SK-N-SH (cell line): ENCODE data around the gene CCT2. TPM values are rescaled to one million over a fixed set of nuclear protein-coding genes. Genes with fewer than 3 reads are reported as not detected.
A peak's percentile ranks its signal among the peaks of the same experiment; 100 is the strongest.

ENCODE experiments used
- CTCF ChIA-PET: fragments of 300-600, 350-600 bp; formaldehyde crosslinking; extraction: SDS; loops from one replicate; lab custom pipeline; 2021; lab: Yijun Ruan, JAX
- POLR2A ChIA-PET: fragments of 350-600 bp; sonication (Branson Sonifier 250); formaldehyde crosslinking; extraction: SDS; loops from one replicate; lab custom pipeline; 2020; ENCODE audit warnings: antibody characterized with exemption, inconsistent platforms; lab: Yijun Ruan, JAX
- DNase-seq: peaks from one replicate; pipeline ENCODE4 v3.0.0; 2012
- H2AFZ ChIP-seq: fragments of 200-600 bp; sonication (generic); 2 replicates; pipeline ENCODE4 v1.8.1; 2016; ENCODE audit warnings: antibody characterized with exemption, mild to moderate bottlenecking, low read depth
- H3F3A ChIP-seq: fragments of 200-600 bp; sonication (generic); replicated peaks from 2 replicates; pipeline ENCODE3; 2016; ENCODE audit warnings: antibody characterized with exemption, mild to moderate bottlenecking; ENCODE audit not compliant: insufficient read depth
- H3K27ac ChIP-seq, 2 experiments: fragments of 200-500 bp in 1 of 2; fragments of 200-600 bp in 1 of 2; sonication (Bioruptor generic) in 1 of 2; sonication (generic), shearing (Covaris generic) in 1 of 2; 2 replicates each; pipeline versions ENCODE4 v1.5.1 to v1.6.1; 2014 to 2016; ENCODE audit warnings: low read depth in 2 of 2, inconsistent platforms in 1 of 2, low read length in 1 of 2, mild to moderate bottlenecking in 1 of 2, mixed read lengths in 1 of 2
- H3K27me3 ChIP-seq: fragments of 200-600 bp; sonication (generic), shearing (Covaris generic); 2 replicates; pipeline ENCODE4 v1.6.1; 2016; ENCODE audit warnings: mixed run types; ENCODE audit not compliant: insufficient read depth
- H3K36me3 ChIP-seq, 2 experiments: fragments of 200-500 bp in 1 of 2; fragments of 200-600 bp in 1 of 2; sonication (Bioruptor generic) in 1 of 2; sonication (generic) in 1 of 2; replicated peaks in 1 of 2; 2 replicates each; pipeline versions ENCODE3 to v1.5.1; 2014 to 2016; ENCODE audit warnings: low read length in 1 of 2, mild to moderate bottlenecking in 1 of 2; ENCODE audit not compliant: insufficient read depth in 2 of 2, control insufficient read depth in 1 of 2
- H3K4me1 ChIP-seq, 2 experiments: fragments of 200-500 bp in 1 of 2; fragments of 200-600 bp in 1 of 2; sonication (Bioruptor generic) in 1 of 2; sonication (generic), shearing (Covaris generic) in 1 of 2; 2 replicates each; pipeline versions ENCODE4 v1.5.1 to v1.6.1; 2014 to 2016; ENCODE audit warnings: low read depth in 1 of 2, low read length in 1 of 2, mixed run types in 1 of 2; ENCODE audit not compliant: insufficient read depth in 2 of 2, control insufficient read depth in 1 of 2
- H3K4me2 ChIP-seq: fragments of 200-600 bp; sonication (generic), shearing (Covaris generic); 2 replicates; pipeline ENCODE4 v1.6.1; 2017; ENCODE audit warnings: mixed run types
- H3K4me3 ChIP-seq, 2 experiments: fragments of 200-500 bp in 1 of 2; fragments of 200-600 bp in 1 of 2; sonication (Bioruptor generic) in 1 of 2; sonication (generic), shearing (Covaris generic) in 1 of 2; 2 replicates each; pipeline versions ENCODE4 v1.5.1 to v1.8.1; 2014 to 2016; ENCODE audit warnings: low read depth in 2 of 2, inconsistent platforms in 1 of 2, low read length in 1 of 2, mild to moderate bottlenecking in 1 of 2, mixed read lengths in 1 of 2, moderate library complexity in 1 of 2
- H3K79me2 ChIP-seq: fragments of 200-600 bp; sonication (generic); 2 replicates; pipeline ENCODE4 v1.8.1; 2017; ENCODE audit warnings: mild to moderate bottlenecking; ENCODE audit not compliant: insufficient read depth
- H3K9ac ChIP-seq: fragments of 200-600 bp; sonication (generic); 2 replicates; pipeline ENCODE4 v1.6.1; 2017; ENCODE audit warnings: mixed run types
- H3K9me2 ChIP-seq: fragments of 200-600 bp; sonication (generic); 2 replicates; pipeline ENCODE4 v1.6.1; 2017; ENCODE audit warnings: mixed run types
- H3K9me3 ChIP-seq: fragments of 200-600 bp; sonication (generic); 2 replicates; pipeline ENCODE4 v1.6.1; 2017; ENCODE audit warnings: mixed run types, mild to moderate bottlenecking, moderate library complexity
- H4K20me1 ChIP-seq: fragments of 200-600 bp; sonication (generic); 2 replicates; pipeline ENCODE4 v1.6.1; 2017; ENCODE audit warnings: mild to moderate bottlenecking, mixed run types; ENCODE audit not compliant: insufficient read depth
- CHD2 ChIP-seq: fragments of 150-350 bp; IDR thresholded peaks from 2 replicates; pipeline ENCODE4 v1.6.1; 2018; ENCODE audit warnings: low read length; ENCODE audit not compliant: partially characterized antibody
- CTCF ChIP-seq: fragments of 200-600 bp; sonication (generic); IDR thresholded peaks from 2 replicates; pipeline ENCODE4 v1.6.1; 2017; ENCODE audit warnings: antibody characterized with exemption, mild to moderate bottlenecking, moderate library complexity
- ELF1 ChIP-seq: IDR thresholded peaks from 2 replicates; pipeline ENCODE4 v1.4.0; 2012
- EP300 ChIP-seq, 2 experiments: IDR thresholded peaks; 2 replicates each; pipeline versions ENCODE4 v1.4.0 to v1.6.1; 2012; ENCODE audit warnings: borderline replicate concordance in 1 of 2, low read depth in 1 of 2, low read length in 1 of 2
- EZH2phosphoT487 ChIP-seq: fragments of 200-600 bp; sonication (generic); IDR thresholded peaks from 2 replicates; pipeline ENCODE4 v1.6.1; 2017; ENCODE audit warnings: low read depth, mixed run types, mild to moderate bottlenecking, antibody characterized with exemption, moderate library complexity, borderline replicate concordance
- FOSL2 ChIP-seq: IDR thresholded peaks from 2 replicates; pipeline ENCODE4 v1.4.0; 2012; ENCODE audit warnings: low read depth, mild to moderate bottlenecking, moderate library complexity, borderline replicate concordance
- FOXM1 ChIP-seq: IDR thresholded peaks from 2 replicates; pipeline ENCODE4 v1.4.0; 2012; ENCODE audit warnings: low read depth, mild to moderate bottlenecking
- GABPA ChIP-seq: IDR thresholded peaks from 2 replicates; pipeline ENCODE4 v1.4.0; 2012; ENCODE audit warnings: low read depth, mild to moderate bottlenecking
- GATA2 ChIP-seq: sonication (generic); formaldehyde crosslinking; IDR thresholded peaks from 2 replicates; pipeline ENCODE4 v1.5.0; 2020; ENCODE audit warnings: mild to moderate bottlenecking, missing genetic modification reagents
- NFIC ChIP-seq: IDR thresholded peaks from 2 replicates; pipeline ENCODE4 v1.4.0; 2012; ENCODE audit warnings: borderline replicate concordance
- NRF1 ChIP-seq: IDR thresholded peaks from 2 replicates; pipeline ENCODE4 v1.6.1; 2012; ENCODE audit warnings: low read depth, mild to moderate bottlenecking, low read length
- PBX3 ChIP-seq: IDR thresholded peaks from 2 replicates; pipeline ENCODE4; 2012
- POLR2AphosphoS5 ChIP-seq: IDR thresholded peaks from 2 replicates; pipeline ENCODE4 v1.6.1; 2012; ENCODE audit warnings: low read depth, low read length
- RAD21 ChIP-seq: IDR thresholded peaks from 2 replicates; pipeline ENCODE4 v1.6.1; 2012; ENCODE audit warnings: mild to moderate bottlenecking, low read length
- RCOR1 ChIP-seq: fragments of 150-350 bp; IDR thresholded peaks from 2 replicates; pipeline ENCODE4 v1.6.1; 2017; ENCODE audit warnings: antibody characterized with exemption, low read length
- RXRA ChIP-seq: IDR thresholded peaks from 2 replicates; pipeline ENCODE4 v1.4.0; 2012; ENCODE audit warnings: low read depth, mild to moderate bottlenecking, borderline replicate concordance
- TCF12 ChIP-seq: IDR thresholded peaks from 2 replicates; pipeline ENCODE4 v1.4.0; 2012
- USF1 ChIP-seq: IDR thresholded peaks from 2 replicates; pipeline ENCODE4 v1.4.0; 2012; ENCODE audit warnings: low read depth, borderline replicate concordance
- YY1 ChIP-seq: IDR thresholded peaks from 2 replicates; pipeline ENCODE4 v1.4.0; 2012; ENCODE audit warnings: low read depth, mild to moderate bottlenecking
- WGBS: methylation state at CpG from one replicate; pipeline ENCODE4 v1.1.6; 2017; ENCODE audit warnings: low lambda C conversion rate; 5-methylcytosine and 5-hydroxymethylcytosine counted together
- polyA plus RNA-seq, 3 experiments: library from polyadenylated mRNA; depleted of rRNA; stranded (reverse); fragments of >200 nt; gene quantifications; 2 replicates each; pipeline ENCODE4 v1.2.3, GENCODE V29; 2012

The CCT2 gene
- polyA plus RNA-seq, 1 of the 3 experiments (the other 2 are of a cell fraction) = 181 TPM

GRCh38 chr12:69595689-69596088, 10.4 kb downstream of the CCT2 start:
- Histone ChIP-seq H3K9ac (no peak overlapping the region), H4K20me1 (peaks cover 6% of the 10 kb centered on the region; the same call in 1 of the 2 replicates), H3K27me3 (no peaks in the 10 kb centered on the region), H3K9me2 (no peaks in the 10 kb centered on the region)
- CTCF ChIA-PET = interaction anchor here (0.7 to 1.5 kb wide), 3 partner anchors 10 to 138 kb away, joined by 4 to 7 read pairs (median 6); partner anchors contain the start of gene CCT2
- TF ChIP-seq CHD2 (no peak), RAD21 (0 out of 2 replicates have a peak, but pooled peaks have one; percentile 6), CTCF (peak; percentile 7; the same call in 1 of the 2 replicates)
- TF ChIP-seq, all 33 proteins: peak for 2
- H3K36me3 ChIP-seq = peaks cover 85 to 95% of the 10 kb centered on the region in 2 experiments
- DNase-seq = no peak
- WGBS = 98% methylated on average over 2 of the region's 2 CpGs
- no peak overlapping the region for H2AFZ ChIP-seq
- no peak overlapping the region for H3K27ac ChIP-seq
- H3K4me2 ChIP-seq = no peak overlapping the region
- peaks cover 21% of the 10 kb centered on the region; the same call in 1 of the 2 replicates for H3K79me2 ChIP-seq
- no peaks in the 10 kb centered on the region for H3K9me3 ChIP-seq
- H3K4me1 ChIP-seq = no peaks in the 10 kb centered on the region
- peaks cover 18% of the 10 kb centered on the region for H3F3A ChIP-seq
- POLR2A ChIA-PET = no interaction called here
- H3K4me3 ChIP-seq = no peak overlapping the region

- no peak for DNase-seq
- Histone ChIP-seq H3K9me3 (no peaks in the 10 kb centered on the region), H2AFZ (no peak overlapping the region), H3K9me2 (no peaks in the 10 kb centered on the region), H3K79me2 (peaks cover 8% of the 10 kb centered on the region; the same call in 1 of the 2 replicates), H3K4me2 (no peak overlapping the region), H3K4me1 (no peaks in the 10 kb centered on the region), H3F3A (peaks cover 27% of the 10 kb centered on the region), H3K36me3 (peaks cover 86 to 90% of the 10 kb centered on the region in 2 experiments), H3K9ac (no peak overlapping the region), H4K20me1 (peaks cover 6% of the 10 kb centered on the region; the same call in 1 of the 2 replicates), H3K4me3 (no peak overlapping the region), H3K27ac (no peak overlapping the region), H3K27me3 (no peaks in the 10 kb centered on the region)
- CTCF ChIA-PET = interaction anchor here (0.7 to 2.4 kb wide), 3 partner anchors 10 to 195 kb away, joined by 3 to 7 read pairs (median 4); partner anchors contain the start of gene CCT2
- POLR2A ChIA-PET = no interaction called here
- TF ChIP-seq EZH2phosphoT487 (no peak), NFIC (no peak), YY1 (no peak), TCF12 (no peak), EP300 (IDR thresholded peaks at IDR 0.05; ENCODE audit: borderline replicate concordance in 1 of 2, low read depth in 1 of 2, low read length in 1 of 2) (no peak), NRF1 (no peak), POLR2AphosphoS5 (no peak), ELF1 (no peak), FOXM1 (no peak), PBX3 (no peak), GABPA (no peak), USF1 (no peak), RXRA (no peak), CHD2 (no peak), CTCF (no peak), FOSL2 (no peak), RCOR1 (no peak), GATA2 (CRISPR knock-in tag) (no peak)
- 84% methylated on average over 4 of the region's 4 CpGs for WGBS
Observed at GRCh38 chr12:69598174-69598753, 13.0 kb downstream of the CCT2 start.
